Measurements from ENCODE around the gene DBNL.
"Not testable (repeated sequence)": the region's sequence is repeated elsewhere in the genome, so short reads cannot be mapped to it uniquely, and the experiment has no call there.

Gene DBNL

DNA sequence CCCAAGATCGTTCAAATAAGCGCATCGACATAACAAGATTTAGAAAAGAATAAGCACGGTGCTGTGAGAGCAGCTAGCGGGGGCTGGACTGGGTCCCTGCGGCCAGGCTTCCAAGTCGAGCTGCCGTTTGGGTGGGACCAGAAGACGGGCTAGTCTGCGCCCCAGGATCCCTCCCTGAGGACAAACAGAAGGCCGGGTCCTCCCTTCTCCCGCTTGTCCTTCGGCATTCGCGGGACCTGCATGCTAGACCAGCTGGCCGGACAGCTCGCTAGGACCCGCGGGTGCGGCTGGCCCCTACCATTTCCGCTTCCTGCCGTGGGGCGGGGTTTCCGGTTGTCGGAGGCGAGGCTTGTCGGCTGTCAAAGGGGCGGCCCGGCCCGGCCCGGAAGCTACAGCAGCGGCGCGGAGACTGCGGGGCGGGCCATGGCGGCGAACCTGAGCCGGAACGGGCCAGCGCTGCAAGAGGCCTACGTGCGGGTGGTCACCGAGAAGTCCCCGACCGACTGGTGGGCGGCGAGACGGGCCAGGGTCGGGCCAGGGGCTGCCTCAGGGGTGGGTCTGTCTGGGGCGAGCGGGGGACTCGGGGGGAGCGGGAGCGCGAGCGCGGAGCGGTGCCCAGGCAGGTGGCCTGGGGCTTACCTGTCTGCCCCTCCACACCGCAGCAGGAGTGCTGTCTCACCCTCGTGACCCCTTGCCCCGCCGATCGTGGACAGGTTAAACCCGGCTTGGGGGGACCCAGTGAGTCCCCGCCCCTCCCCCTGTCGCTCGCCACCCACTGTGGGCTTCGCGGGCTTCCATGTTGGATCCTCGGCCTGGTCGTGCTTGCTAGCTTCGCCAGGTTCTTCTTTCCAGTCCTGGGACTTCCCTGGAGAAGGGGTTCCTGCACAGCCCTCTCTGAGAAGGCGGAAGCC is at the start of gene DBNL:
DBNL (plus strand) TSS at position 388 of the 911 bp plus-strand sequence; CDS start at position 424, 36 bp downstream.
- peak; percentile 87 for DNase-seq (ENCODE audit: low spot score)

DNA sequence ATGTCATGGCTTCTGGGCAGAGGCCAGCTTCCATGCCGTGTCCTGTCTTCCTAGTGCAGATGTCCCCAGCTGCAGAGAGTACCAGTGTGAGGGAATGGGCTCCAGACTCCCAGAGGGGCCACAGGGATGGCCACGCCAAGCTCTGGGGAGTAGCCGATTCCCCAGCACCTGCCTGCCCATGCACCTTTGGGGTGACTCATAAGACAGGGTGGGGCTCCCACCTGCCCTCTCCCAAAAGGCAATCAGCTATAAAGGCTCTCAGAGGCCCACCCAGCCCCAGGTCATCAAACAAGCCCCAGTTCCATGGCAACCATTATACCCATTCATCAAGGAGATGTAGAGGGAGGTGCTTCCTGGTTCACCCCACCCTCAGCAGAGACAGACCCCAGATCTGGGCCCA is 47.0 kb upstream of the DBNL start, which contains the start of gene SPDYE1:
SPDYE1 (plus strand) TSS at position 366 of the 400 bp plus-strand sequence. CDS start 2,053 bp downstream, outside the sequence.
- not testable (repeated sequence) for DNase-seq (ENCODE audit: low spot score)

DNA sequence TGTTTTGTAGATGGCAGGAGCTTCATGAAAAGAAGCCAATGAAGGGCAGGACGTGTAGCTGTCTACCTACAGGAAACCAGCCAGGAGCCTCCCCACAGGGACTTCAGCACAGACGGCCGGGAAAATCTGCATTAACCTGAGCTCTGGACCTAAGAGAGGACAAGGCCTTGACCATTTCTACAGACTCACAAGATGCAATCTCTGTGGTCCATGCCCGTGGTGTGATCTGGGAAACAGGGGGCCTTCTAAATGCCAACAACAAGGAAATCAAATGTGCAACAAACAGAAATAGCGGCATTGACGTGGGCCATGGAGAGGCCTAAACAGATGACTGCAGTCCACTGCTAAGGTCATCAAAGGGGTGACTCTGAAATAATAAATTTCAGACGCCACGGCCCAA is 32.4 kb upstream of the DBNL start:
- DNase-seq (ENCODE audit: low spot score), result not testable (repeated sequence)

DNA sequence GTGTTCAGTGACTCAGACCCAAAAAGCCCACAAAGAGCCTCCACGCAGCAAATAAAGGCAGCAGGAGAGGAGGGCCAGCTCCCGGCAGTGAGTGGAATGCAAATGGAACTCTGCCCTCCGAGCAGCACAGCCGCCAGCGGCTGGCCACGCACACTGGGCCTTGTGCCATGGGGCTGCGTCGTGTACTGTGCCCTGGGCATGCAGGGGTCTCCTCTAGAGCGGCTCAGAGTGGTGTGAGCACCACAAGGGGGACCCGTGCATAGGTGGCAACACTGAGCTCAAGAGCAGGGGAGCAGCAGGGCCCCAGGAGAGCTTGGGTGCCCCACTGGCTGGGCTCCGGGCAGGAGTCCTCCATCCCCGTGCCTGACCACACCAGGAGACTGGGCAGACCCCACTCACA is 29.4 kb upstream of the DBNL start:
- DNase-seq (ENCODE audit: low spot score), result not testable (repeated sequence)

DNA sequence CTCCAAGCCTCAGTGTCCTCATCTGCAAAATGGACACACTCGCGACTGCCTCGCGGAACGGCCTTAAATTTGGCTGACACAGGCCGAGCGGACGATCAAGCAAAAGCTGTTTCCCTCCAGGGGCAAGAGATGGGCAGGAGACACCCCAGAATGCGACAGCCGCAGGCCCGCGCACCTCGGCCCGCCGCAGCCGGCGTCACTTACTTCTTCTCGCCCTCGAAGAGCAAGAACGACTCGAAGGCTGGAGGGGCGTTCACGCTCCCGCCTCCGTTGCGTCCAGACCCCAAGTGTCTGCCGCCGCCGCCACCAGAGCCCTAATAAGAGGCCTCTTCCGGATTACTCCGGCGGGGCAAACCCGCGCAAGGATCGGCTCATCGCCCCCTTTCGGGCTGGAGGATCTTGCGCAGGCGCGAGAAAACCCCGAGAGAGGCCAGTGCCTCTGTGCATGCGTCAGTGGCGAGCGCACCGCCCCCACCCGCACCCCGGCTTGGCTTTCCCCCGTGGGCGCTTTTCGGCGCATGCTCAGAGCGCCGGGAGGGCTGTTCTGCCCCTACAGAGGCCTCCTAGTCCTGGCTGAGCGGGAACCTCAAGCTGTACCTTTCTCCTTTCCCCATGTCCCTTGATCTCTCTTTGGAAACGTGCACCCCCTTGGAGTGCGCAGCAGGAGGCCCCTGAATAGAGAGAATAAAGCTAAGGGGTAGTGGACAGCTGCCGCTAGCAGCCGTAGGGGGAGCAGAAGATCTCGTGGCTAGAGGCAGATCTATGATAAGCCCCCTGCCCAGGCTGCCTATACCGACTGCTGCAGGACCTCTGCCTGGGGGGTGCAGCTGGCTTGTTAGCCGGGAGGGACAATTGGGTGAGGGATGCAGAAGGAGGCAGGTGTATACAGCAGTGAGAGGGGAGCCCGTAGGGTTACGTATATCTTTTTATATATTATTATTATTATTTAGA is 25.4 kb upstream of the DBNL start:
- DNase-seq (ENCODE audit: low spot score), result peak; percentile 95

DNA sequence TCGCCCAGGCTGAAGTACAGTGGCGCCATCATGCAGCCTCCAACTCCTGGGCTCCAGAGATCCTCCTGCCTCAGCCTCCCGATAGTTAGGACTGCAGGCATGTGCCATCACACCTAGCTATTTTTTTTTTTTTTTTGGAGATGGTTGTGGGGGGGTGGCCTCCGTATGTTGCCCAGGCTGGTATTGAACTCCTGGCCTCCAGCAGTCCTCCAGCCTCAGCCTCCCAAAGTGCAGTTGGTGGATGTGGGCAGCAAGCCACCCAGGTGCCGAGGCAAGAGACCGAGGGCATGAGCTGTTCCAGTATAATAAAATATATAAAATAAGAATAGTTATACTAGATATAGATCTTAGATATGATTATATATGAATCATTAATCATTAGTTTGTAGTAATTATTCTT is 24.7 kb upstream of the DBNL start:
- not testable (repeated sequence) for DNase-seq (ENCODE audit: low spot score)

DNA sequence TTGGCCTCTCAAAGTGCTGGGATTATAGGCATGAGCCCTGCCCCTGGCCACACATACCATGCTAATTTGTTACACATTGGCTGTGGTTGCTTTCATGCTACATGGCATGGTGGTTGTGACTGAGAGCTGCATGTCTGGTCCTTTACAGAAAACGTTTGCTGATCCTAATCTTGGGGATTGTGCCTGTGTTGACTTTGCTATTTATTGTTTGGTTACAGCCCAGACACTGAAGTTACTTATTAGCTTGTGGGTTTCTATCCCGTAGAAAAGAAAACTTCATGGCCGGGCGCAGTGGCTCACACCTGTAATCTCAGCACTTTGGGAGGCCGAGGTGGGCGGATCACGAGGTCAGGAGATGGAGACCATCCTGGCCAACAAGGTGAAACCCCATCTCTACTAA is 22.4 kb upstream of the DBNL start:
- not testable (repeated sequence) for DNase-seq (ENCODE audit: low spot score)

DNA sequence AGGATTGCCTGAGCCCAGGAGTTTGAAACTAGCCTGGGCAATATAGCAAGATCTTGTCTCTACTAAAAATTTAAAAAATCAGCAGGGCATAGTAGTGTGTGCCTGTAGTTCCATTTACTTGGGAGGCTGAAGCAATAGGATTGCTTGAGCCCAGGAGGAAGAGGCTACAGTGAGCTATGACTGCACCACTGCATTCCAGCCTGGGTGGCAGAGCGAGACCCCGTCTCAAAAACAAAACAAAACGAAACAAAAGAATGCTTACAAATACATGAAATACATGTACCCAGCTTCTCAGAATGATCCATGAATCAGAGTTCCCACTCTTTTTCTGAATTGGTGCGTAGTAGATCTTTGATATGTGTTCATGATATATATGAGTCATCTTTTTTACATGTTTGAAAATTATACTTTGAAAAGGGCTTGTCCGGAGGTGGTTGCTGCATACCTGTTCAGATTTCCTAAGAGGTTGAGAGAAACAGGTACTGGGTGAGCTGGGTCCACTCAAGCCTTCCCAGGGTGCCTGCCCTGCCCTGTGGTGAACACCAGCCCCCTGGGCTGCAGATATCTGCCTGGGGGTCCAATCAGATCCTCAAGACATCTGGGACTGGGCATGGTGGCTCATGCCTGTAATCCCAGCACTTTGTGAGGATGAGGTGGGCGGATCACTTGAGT is 21.6 kb upstream of the DBNL start:
- DNase-seq (ENCODE audit: low spot score), result not testable (repeated sequence)

DNA sequence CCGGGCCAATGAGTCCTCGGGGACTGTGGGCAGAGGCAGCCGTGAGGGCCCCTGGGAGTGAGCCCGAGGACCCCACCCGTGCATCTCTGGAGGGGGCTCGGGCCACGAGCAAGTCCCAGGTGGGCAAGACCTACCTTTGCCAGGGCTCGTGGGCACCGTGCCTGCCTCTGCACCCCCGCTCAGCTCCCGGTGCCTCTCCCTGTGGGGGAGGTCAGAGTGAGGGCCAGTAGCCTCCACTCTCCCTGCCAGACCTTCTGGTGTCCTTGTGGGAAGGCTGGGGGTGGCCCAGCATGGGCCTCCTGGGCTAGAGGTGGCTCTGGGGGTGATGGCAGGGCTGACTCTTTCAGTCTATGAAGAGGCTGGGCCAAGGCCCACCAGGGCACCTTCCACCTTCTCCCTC is 15.1 kb upstream of the DBNL start:
- DNase-seq (ENCODE audit: low spot score), result not testable (repeated sequence)

DNA sequence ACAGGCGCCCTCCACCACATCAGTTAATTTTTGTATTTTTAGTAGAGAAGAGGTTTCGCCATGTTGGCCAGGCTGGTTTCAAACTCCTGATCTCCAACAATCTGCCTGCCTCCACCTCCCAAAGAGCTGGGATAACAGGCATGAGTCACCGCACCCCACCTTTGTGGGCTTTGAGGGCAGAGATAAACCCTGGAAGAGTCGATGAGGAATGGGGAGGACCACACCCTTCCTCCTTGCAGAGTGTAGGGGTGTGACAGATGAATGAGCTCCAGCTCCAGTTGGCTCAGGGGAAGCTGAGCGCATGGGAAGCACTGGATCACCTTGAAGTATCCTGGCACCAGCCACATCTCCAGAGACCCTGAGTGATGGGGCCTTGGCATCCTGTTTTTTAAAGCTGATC is 14.5 kb upstream of the DBNL start:
- DNase-seq (ENCODE audit: low spot score), result not testable (repeated sequence)

DNA sequence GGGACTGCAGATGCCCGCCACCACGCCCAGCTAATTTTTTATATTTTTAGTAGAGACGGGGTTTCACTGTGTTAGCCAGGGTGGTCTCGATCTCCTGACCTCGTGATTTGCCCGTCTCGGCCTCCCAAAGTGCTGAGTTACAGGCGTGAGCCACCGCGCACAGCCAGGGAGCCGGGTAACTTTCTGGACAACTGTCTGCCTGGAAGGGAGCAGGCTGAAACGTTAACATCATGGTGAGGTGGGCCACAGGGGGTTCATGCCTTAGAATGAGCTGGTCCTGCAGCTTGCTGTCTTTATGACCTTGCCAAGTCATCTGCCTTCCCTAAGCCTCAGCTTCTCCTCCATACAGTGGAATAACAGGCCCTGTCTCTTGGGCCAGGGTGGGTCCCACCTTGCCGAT is 13.2 kb upstream of the DBNL start:
- not testable (repeated sequence) for DNase-seq (ENCODE audit: low spot score)

DNA sequence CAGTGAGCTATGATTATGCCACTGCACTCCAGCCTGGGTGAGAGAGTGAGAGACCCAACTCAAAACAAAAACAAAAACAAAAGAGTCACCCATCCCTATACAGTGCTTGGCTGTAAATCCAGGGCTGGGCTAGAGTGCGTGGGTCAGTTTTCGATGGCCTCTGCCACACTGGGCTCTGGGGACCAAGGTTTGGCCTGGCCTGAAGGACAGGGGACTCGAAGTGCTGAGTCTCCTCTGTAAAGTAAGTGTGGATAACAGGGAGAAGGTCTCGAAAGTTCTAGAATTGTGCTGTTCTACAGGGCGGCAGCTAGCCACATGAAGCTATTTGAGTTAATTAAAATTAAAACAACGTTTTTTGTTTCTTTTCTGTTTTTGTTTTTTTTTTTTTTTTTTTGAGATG is 12.5 kb upstream of the DBNL start:
- DNase-seq (ENCODE audit: low spot score), result not testable (repeated sequence)

DNA sequence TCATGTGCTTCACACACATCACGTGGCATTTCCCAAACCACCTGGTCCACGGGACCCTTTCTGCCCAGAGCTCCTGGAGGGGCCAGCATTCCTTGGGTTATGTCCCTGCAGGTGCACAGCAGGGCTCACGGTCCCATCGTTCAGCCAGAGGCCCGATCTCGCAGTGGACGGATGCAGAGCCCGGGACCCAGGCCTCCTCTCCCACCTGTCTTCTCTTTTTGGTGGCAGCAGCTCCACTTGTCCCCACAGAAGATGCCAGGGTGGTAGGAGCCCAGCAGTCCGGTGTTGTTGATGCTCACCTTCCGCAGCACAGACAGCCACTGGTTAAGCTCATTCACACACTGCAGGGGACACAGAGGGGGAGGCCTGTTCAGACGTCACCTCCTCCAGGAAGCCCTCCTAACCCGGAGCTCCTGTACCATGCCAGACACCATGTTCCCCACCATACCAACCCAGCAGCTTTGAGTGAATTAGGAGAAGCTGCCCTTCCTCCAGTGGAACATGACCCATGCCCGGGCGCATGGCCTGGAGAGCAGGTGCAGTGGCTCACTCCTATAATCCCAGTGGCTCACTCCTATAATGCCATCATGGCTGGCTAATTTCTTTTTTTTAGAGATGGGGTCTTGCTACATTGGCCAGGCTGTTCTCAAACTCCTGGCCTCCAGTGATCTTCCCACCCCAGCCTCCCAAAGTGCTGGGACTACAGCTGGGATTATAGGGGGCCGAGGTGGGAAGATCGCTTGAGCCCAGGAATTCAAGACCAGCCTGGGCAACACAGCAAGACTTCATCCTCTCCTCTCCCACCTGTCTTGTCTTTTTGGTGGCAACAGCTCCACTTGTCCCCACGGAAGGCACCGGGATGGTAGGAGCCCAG is 10.3 kb upstream of the DBNL start:
- not testable (repeated sequence) for DNase-seq (ENCODE audit: low spot score)

DNA sequence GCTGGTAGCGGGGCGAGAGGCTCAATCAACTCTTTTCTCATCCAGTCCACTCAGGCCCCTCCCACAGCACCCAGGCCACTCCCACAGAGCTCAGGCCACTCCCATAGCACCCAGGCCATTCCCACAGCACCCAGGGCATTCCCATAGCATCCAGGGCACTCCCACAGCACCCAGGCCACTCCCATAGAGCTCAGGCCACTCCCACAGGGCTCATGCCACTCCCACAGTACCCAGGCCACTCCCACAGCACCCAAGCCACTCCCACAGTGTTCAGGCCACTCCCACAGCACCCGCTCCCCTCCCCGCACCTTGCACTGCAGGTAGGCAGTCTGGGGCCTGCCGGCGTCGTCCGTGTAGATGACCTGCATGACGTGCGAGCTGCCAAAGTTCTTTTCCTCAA is 8.1 kb upstream of the DBNL start:
- peak; percentile 19 for DNase-seq (ENCODE audit: low spot score)

DNA sequence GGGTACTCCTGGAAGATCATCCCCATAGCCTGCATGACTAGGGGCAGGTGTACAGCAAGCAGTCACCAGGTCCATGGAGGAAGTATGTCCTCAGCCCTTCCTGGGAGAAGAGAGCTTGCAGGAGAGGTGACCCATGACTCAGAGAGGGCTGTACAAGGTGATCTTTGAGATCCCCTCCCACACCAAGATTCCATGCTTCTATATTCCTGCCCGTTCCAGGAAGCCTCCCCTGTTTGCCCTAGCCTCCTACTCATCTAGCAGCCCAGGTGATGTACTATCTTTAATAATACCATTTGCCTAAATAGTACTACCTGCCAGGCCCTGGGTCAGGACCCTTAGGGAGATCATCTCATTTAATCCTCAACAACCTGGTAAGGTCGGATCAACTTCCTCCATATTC is 6.6 kb upstream of the DBNL start:
- not testable (repeated sequence) for DNase-seq (ENCODE audit: low spot score)

DNA sequence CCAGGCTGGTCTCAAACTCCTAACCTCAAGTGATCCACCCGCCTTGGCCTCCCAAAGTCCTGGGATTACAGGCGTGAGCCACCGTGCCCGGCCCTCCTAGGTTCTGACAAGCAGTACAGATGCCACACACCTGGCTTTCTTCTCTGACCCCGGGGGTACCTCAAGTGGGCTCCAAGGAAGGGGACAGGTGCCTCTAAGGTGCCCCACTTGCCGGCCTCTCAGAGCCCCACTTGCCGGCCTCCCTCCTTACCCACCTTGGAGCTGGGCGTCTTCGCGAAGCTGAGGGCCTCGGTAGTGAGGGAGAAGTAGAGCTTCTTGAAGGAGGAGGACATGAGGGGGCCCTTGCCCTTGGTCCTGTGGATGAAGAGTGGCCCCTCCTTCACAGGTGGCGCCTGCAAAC is 5.9 kb upstream of the DBNL start:
- DNase-seq (ENCODE audit: low spot score), result not testable (repeated sequence)

DNA sequence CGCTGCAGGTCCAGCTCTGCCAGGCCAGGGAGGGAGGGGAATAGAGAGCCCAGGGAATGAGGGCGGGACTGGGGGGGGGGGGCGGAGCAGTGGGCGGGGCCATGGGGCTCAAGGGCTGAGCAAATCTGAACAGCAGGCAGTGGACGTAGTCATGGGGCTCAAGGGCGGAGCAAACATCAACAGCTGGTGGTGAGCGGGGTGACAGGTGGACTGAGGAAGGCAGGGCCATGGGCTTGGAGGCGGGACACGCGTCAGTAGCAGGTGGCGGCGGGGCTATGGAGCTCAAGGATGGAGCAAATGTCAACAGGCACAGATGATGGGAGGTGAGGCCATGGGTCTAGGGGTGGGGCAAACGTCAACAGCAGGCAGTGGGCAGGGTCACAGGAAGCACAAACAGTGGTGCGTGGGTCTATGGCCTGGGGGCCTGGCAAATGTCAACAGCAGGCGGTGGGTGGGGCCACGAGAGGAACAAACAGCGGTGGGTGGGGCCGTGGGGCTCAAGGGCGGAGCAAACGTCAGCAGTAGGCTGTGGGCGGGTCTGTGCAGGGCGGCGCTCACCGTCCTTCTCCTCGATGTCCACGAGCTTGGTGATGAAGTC is 5.4 kb upstream of the DBNL start:
- peak; percentile 75 for DNase-seq (ENCODE audit: low spot score)

DNA sequence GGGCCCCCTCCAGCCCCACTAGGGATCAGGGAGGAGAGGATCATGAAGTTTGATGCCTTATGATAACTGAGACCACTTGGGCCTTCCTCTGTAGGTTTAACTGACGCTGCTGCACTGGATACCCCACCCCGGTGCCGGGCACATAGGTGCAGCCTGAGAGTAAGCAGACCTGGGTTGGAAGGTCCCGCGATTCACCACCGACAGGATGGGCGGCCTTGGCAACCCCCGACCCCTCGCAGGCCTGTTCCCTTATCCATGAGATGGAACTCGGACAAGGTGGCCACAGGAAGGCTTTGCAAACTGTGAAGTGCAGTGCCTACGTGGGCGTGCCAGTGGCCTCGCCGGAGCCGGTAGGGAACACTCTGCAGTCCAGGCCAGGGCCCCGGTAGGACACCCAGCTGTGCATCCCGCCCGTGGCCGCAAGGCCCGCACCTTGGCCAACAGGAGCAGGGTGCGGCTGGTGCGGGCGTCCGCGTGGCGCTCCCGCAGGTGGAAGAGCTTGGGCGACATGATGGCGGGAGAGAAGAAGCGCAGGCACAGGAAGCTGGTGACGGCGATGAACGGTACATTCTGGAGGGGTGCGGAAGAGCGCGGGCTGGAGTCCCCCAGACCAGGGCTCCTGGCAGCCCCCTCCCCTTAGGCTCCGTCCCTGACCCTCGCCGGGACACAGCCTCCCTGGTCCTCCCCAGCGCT is 4.6 kb upstream of the DBNL start:
- not testable (repeated sequence) for DNase-seq (ENCODE audit: low spot score)

DNA sequence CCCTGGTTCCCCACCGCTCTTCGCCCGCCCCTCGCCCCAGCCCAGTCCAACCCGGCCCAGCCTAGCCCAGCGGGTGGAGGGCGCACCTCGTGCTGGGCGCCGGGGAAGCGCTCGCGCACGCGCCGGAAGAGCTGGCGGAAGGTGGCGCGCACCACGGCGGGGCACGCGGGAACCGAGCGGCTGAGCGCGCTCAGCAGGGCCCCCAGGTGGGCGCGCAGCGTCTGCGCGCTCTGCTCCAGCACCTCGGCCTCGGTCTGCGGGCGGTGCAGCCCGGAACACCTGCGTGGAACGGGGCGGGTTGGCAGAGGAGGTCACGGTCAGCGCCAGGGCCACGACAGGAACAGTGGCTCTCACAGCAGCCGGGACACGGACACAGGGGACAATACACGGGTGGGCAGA is 4.0 kb upstream of the DBNL start:
- not testable (repeated sequence) for DNase-seq (ENCODE audit: low spot score)

DNA sequence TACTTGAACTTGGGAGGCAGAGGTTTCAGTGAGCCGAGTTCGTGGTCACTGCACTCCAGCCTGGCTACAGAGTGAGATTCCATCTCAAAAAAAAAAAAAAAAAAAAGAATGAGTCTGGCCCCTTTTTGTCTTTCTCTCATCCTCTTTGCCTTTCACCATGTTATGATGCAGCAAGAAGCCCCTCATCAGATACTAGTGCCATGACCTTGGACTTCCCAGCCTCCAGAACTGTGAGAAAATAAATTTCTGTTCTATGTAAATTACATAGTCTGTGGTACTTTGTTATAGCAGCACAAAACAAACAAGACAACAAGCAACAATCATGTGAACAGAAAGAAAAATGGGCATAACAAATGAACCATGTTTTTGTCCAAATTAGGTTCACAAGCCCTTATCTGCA is 2.3 kb upstream of the DBNL start:
- DNase-seq (ENCODE audit: low spot score), result no peak
